Ecto neural progenitor cell (in vitro differentiated cells): ENCODE results near the gene COPZ2.
A peak's percentile ranks its signal among the peaks of the same experiment; 100 is the strongest.
"Not testable (repeated sequence)": the region's sequence is repeated elsewhere in the genome, so short reads cannot be mapped to it uniquely, and the experiment has no call there.

Source experiments
- DNase-seq: peaks from one replicate; pipeline ENCODE4 v3.0.0-alpha.2; 2018; ENCODE audit warnings: low spot score

COPZ2 gene

DNA sequence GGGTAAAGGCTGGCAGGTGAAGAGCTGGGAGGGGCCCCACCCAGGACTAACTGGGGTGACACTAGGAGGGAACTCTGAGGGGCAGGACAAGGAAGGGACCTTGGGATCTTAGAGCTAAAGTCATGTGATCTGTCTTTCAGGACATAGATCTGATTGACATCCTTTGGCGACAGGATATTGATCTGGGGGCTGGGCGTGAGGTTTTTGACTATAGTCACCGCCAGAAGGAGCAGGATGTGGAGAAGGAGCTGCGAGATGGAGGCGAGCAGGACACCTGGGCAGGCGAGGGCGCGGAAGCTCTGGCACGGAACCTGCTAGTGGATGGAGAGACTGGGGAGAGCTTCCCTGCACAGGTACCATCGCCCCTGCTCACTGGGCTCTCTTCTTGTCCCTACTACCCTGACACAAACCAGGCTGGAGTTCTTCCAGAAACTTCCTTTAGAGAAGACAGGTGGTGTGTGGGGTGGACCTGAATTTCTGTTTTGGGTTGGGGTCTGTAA lies 18.7 kb upstream of the COPZ2 start:
- no peak for DNase-seq

DNA sequence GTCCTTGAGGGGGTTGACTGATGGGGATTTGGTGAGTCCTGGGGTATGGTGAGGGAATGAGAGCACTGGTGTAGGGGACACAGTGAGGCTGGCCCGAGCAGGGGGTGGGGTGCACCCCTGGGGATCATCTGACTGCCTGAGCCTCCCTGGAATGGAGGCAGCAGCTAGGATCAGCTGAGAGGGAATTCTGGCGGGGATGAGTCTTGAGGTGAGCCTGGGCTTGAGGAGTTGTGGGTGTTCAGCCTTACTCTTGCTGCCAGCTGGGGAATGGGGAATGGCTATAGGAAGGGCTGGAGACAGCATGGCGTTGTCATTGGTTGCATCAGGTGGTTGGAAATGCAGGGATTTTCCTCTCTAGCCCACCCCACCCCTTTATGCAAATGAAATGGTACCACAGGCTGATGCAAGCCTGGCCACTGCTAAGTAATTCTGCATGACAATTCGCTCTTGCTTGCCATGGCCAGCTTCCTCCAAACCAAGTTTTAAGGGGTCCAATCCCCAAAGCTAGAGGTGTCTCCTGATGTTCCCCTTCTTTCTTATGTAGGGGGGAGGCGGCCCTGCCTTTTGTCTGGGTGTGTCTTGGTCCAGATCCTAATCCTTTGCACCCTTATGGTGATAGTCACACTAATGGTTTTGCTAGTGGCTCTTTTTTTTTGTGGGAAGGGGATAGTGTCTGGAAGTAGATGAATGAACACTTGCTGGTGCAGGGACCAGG lies 18.1 kb upstream of the COPZ2 start:
- no peak for DNase-seq

DNA sequence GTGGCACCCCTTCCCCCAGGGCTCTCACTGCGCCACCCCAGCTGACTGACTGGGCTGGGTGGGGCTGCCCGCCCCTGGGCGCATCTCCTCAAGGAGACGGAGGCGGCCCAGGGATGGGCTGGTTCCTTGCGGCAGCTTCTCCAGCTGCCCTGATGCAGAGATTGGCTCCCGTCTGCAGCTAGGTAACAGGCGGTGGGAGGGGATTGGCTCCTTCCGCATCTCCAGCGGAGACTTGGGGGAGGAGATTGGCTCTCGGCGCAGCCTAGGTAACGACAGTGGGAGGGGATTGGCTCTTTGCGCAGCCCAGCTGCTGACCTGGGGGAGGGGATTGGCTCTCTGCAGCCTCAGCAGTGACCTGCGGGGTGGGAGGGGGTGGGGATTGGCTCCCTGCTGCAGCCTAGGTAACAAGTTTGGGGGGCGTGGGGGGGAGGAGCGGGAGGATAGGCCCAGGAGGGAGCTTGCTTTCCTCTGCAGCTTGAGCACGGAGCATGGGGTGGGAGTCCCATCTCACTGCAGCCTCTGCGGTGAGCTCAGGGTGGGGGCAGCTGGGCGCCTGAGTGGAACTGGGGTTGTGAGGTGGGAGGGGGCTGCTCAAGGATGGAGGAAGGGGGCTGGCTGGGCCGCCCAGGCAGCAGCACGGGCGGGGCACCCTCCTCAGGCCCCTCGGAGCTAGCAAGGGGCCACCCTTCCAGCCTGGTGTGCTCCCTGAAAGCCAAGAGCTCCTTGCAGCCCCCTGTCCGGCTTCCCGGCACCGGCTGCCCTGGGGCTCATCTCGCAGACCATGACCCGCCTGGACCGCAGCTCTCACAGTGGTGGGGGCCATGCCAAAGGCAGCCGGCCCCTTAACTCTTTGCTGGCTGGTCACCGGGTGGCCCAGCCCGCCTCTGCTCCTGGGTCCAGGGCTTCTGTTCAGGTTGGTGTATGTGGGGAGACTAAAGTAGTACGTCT lies 16.9 kb upstream of the COPZ2 start:
- peak; percentile 99 for DNase-seq

DNA sequence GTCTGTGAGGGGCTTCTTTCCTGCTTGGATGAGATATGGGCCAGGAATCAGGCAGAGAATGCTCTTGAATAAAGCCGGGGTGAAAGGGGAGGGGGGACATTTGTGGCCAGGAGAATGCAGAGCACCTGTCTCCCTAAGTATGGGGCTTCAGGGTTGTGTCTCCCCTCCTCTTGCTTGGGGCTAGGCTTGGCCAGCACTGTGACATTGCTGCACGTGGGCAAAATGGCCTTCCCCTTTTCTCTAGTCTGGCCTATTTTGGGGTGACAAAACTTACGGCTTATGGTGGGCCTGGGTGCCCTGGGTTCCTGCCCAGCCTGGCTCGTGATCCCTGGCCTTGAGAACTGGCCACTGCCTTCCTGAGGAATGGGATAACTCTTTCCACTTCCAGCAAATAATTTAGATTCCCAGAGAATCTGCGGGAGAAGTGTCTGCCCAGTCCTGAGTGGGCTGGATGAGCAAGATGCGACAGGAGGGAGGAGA lies 16.2 kb upstream of the COPZ2 start:
- no peak for DNase-seq

DNA sequence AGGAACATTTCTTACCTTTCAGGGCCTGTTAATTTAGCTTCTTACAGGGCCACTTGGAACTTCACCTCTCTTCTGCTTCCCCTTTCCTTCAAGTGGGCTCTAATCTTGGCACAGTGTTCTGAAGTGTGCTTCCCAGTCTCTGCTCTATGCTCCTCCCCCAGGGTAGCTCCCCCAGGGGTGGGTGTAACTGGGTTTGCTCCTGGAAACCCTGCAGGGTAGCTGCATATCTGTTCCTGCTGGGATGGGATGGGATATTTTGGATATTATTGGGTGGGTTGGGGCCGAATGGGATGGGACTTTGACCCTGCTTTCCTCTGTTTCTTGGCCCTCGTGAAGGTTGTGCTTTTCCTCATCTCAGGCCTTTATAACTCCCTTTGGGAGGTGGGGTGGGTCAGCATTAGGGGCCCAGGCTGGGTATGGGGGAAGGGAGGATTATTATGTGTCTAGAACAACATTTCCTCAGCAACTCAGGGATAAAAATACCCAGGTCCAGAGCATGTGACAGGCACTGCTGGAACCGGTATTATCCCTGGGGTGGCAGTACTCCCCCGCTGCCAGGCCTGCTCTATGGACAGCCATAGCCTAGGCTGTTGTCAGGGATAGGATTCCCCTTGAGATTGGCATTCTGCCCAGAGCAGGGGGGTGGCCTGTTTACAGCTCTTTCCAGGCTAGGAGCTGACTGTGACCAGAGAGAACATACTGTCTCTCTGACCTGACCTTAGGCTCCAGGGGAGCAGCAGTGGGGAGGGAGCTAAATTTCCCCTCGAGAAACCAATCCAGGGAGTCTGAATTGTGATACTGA lies 15.6 kb upstream of the COPZ2 start:
- DNase-seq, result peak; percentile 52

DNA sequence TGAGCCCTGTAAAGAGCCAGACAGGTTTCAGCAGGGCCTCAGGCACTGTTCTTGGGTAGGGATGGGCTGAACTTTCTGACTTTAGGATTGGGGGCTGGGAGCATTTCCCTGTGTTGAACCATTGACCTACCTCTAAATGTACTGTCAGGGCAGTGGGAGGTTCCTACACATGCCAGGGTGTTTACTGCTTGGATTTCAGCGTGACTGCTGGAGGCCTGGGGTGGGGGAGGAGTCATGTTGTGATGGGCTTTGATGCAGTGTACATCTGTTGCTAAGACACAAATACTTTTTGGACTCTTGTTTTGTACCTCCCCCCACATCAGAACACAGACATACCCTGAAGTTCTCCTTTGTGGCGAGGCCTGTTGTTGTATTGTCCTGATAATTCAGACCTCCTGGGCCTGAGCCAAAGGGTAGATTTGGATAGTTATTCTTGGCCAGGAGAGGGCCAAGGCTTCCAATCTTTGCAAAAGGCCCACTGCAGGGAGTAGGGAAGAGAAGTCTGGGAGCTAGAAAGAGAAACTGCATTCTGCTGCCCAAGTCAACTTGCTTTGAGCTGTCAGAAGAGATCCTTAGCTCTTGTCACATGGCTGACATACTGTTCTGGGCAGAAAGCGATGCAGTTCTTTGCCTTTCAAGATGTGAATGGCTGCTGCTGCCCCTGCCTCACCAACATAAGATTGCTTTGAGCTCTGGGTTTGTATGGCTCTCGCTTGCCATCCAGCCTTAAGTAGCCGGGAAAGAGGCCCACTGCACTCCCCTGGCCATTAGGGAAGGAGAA lies 14.3 kb upstream of the COPZ2 start:
- peak; percentile 50 for DNase-seq

DNA sequence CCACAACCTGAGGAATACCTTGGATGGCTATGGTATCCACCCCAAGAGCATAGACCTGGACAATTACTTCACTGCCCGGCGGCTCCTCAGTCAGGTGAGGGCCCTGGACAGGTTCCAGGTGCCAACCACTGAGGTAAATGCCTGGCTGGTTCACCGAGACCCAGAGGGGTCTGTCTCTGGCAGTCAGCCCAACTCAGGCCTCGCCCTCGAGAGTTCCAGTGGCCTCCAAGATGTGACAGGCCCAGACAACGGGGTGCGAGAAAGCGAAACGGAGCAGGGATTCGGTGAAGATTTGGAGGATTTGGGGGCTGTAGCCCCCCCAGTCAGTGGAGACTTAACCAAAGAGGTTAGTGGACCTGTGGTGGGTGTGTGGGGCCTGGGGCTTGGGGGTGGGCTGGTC lies 13.7 kb upstream of the COPZ2 start:
- peak; percentile 46 for DNase-seq

DNA sequence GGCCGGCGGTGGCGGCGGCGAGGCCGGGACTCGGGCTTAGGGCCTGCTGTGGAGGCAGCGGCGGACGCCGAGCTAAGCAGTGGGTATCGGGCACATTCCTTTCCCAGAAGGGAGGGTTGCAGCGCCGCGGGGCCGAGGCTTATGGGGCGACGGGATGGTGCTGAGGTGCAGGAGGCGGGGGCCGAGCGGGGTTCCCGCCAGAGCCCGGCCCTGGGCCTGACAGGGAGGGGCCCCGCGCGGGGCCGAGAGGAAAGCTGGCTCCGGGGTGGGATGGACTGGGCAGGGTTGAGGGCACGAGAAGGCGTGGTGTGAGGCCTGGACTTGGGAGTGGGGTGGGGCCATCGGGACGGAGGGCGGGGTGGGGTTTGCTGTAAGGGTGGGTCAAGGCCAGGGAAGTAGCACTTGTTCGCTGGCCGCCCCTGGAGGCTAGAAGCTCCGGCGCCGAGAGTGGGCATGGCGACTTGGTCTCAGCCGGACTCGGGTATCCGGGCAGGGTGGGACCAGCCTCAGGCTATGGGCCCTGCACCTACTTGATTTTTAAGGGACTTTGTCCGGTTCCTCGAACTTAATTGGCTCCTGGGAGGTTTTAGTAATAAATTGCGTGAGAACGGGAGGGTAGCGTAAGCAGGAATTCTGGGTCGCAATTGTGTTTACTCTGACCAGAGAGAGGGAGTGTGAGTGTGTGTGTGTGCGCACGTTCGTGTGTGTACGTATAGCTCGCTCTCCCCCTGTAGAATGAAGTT lies 11.0 kb upstream of the COPZ2 start:
- DNase-seq, result no peak

DNA sequence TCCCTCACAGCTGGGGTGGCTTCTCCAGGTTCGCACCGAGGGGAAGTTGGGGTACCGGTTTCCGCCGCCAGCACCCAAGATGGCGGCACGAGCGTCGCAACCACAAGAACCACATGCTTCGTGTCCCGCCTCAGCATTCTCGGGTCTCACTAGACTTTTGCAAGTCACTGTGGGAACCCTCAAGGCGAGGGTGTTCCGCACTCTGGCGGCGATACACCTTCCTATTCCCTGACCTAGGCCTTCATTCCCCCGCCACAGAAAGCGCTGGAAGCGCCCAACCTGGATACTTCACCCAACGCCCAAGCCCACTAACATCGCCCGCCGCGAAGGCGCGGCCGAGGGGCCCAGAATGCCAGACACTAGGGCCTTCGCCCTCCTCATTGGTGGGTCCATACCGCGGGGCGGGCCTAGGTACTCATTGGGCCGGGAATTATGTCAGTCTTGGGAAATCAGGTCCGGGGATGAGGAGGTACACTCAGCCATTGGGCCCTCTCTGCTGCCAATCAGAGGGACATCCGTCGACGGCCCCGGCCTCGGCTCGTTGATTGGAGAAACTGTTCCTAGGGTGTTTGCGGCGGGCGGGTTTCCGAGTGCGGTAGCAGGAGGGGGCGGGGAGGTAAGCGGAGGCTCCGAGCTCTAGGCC lies 10.3 kb upstream of the COPZ2 start, which contains the start of gene NFE2L1:
Gene NFE2L1 (plus strand): TSS at position 619 of the 643 bp plus-strand sequence. CDS start 2,760 bp downstream, outside the sequence.
- DNase-seq, result peak; percentile 100

DNA sequence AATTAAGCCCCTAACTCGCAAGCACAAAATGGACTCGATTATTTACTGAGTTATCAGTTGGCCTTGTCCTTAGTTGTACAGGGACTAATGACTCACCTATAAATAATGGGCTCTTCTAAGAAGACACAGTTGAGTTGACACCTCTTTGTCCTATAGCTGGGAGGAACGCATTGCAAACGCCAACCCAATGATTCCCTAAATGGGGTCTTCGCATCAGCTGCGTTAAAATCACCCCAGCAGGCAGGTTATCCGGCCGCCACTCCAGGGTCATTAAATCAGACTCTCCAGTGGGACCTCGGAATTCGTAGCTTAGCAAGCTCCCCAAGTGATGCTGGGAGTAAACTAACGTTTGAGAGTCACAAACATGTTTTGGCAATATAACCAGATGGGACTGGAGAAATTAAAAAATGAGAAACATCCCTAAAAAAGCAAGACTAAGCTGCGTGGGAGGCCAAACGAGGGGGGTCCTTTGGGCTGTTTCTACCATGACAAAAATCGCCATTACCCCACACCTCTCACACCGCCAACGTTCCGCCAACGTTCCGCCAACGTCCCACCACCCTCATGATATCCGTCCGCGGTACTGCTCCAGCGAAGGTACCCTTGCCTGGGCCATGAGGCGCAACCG lies 9.6 kb upstream of the COPZ2 start:
- DNase-seq, result peak; percentile 54

DNA sequence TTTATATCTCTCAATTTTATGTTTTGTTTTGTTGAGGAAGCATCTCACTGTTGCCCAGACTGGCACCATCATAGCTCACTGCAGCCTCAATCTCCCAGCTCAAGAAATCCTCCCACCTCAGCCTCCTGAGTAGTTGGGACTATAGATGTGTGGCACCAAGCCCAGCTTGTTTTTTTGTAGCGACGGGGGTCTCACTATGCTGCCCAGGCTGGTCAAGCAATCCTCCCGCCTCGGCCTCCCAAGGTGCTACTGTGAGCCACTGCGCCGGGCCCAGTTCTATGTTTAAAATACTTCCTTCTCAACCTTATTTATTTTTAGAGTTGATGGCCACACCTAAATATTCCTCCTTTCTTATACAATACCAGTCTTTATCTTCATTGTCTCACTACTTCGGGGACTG lies 8.7 kb upstream of the COPZ2 start:
- DNase-seq, result no peak

DNA sequence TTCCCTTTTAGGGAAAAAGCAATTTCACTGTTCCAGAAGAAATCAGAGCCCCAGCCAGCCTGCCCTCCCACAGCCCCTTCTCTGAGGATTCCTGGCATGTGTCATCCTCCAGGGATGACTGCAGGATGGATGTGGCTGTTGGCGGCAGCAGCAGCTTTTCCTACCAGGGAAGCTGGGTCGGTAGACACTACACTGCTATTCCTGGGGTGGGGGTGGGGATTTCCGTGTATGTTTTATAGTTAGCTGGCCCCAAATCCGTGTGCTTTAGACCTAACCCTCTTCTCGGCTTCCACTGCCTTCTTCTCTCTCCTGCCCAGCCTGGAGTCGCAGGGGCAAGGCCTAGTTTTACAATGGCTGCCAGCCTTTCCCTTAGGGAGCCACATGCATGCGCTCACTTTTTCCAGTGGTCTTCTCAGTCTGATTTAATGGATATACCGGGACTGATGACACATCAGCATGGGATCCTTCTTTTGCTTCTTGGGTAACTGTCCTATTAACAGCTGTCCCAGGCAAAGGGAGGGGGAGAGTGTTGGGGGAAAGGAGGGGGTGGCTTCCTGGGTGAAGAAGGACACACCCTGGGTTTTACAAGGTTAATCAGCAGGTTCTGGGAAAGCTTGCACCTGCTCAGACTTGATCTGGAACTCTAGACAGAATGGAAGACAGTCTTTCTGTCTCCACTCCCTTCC lies 7.9 kb upstream of the COPZ2 start:
- DNase-seq, result no peak

DNA sequence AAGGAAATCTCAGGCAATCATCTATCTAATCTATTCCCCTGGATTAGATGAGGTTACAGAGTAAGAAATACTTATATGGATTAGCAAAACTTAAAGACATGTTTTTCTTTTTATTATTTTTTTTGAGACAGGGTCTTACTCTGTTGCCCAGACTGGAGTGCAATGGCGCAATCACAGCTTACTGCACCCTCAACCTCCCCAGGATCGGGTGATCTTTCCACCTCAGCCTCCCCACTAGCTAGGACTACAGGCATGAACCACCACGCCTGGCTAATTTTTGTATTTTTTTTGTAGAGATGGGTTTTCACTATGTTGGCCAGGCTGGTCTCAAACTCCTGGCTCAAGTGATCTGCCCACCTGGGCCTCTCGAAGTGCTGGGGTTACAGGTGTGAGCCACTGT lies 7.3 kb upstream of the COPZ2 start:
- no peak for DNase-seq

DNA sequence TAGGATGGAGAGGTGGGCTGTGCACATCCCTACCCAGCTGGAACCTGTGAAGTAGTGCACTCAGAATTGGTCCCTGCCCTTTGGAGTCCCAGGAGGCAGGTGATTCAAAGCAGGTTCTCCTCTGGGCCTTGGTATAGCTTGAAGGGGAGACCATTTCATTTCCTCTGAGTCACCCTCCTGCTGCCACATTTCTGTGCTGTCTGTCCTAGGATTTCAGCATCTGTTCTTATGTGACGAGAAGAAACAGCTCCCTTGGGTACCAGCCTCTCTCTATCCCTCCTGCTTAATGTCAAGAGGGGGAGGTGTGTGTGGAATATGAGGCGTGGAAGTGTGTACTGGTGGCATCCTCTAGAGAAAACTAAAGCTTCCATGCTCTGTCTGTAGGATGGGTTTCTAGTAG lies 5.6 kb upstream of the COPZ2 start:
- no peak for DNase-seq

DNA sequence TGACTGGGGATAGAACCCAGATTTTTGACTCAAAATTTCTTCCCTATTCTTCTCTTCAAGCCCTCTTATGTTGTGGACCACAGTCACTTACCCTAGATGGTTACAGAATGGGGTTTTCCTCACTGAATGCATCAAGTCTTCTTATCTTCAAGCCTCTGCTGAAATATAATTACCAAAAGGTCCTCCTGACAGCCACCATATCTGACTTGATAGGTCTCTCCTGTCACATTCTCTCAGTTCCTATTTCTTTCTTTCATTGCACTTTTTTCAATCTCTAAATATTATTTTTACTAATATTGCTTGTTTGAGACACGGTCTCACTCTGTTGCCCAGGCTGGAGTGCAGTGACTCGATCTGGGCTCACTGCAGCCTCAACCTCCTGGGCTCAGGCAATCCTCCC lies 1.1 kb upstream of the COPZ2 start:
- DNase-seq, result no peak

DNA sequence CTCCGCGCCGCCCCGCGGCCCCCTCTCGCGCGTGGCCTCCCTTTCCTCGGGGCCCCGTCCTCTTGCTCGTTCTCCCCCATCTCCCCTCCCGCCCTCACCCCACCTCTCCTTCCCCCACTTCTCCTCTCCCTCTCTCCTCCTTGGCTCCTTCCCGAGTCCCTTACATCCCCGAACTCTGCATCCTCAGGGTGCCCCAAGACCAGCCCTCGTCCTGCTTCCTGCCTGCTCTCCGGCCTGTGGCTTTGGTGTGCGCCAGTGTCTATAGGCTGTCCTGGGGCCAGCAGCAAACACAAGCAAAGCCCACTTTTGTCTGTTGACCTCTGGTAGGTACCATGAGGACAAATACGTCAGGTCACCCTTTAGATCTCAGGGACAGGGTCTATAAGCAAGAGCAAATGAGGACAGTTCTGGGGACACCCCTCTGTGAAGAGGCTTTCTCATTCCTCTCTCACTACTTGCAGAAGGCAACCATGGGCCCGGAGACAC lies 284 bp upstream of the COPZ2 start:
- DNase-seq, result no peak

DNA sequence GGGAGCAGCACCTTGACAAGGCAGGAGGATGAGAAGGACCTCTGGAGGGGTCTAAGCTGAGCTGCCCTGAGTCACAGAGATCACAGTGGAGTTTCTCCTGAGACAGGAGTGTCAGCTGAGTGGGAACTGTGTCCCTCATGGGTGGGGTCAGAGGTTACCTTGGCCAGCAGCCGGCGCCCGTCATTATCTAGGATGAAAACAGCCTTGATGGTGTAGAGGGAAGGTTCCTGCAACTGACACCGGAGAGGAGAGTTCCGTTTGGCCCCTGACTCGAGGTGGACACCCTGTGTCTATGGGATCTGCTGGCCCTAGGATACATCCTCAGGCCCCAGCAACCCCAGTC lies 933 bp downstream of the COPZ2 start:
- no peak for DNase-seq

DNA sequence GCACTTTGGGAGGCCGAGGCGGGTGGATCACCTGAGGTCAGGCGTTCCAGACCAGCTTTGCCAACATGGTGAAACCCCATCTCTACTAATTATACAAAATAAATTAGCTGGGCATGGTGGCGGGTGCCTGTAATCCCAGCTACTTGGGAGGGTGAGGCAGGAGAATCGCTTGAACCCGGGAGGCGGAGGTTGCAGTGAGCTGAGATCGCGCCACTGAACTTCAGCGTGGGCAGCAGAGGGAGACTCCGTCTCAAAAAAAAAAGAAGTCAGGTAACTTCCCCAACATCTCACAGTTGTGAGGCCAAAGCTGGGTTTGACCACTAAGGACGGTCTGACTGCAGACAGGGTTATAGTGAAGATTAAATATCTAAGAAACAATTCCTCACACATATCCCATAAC lies 2.9 kb downstream of the COPZ2 start:
- DNase-seq, result not testable (repeated sequence)

DNA sequence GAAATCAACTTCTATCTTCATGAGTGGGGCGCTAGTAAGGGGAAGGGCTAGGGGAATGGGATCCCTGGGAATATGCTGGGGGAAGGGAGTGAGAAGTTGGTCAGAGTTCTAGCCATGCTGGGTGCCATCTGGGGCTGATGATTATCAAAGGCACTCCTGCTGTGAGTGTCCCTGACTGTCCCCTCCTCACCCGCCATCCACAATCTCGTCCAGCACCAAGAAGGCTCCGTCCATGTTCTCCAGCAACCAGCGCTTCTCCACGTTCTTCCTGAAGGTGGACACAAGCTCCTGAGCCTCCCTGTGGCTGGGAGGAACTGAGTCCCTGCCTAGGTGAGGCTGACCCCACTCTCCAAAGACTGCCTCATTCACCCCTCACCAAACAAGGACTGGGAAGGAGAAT lies 5.6 kb downstream of the COPZ2 start:
- DNase-seq, result no peak
